Left cardiac atrium (tissue), 4 donors: Measurements from ENCODE around the gene LAD1. TPM values are rescaled to one million over a fixed set of nuclear protein-coding genes. Genes with fewer than 3 reads are reported as not detected.

Experiments
- ATAC-seq, 2 donors: fragments of 200-7000 bp; cut with Tn5 transposase; one replicate each; pipeline ENCODE4 v1.9.1; 2020; ENCODE audit warnings: mild to moderate bottlenecking in 2 of 2, moderate library complexity in 2 of 2
- DNase-seq: peaks from one replicate; pipeline ENCODE4 v3.0.0-alpha.2; 2020
- intact Hi-C, 2 donors: fragments of 100-400 bp; cut with DNase I; formaldehyde crosslinking; loops; one replicate each; pipeline versions ENCODE4 v1.14.1 to v1.15.1; 2022 to 2023
- total RNA-seq, 2 donors: library from RNA; stranded (reverse); fragmentation: NEBNext Ultra II Directional; extraction: Animal tissue kit (Norgen Biotek cat#: 25700); gene quantifications; one replicate each; pipeline ENCODE4 v1.2.1, GENCODE V29; 2021
- donor health status: DM: no; HTN: yes; CAD: no.
- donor health status: DM: no; HTN: yes; CAD: no; lungs with severe emphysema.
- donor health status: DM: yes; HTN: yes; CAD: no.
- donor health status: Dilated cardiomyopathy.

Gene LAD1
- total RNA-seq, 2 donors from 2014 or later, result 1.3 to 1.4 TPM

- ATAC-seq (peak; percentile 3 to 9), DNase-seq (no peak)
- intact Hi-C loops, result no loop called here
Observed at GRCh38 chr1:201420608-201421002, 21.5 kb upstream of the LAD1 start.

- DNase-seq, result no peak
- ATAC-seq, result peak; percentile 51 to 54
- intact Hi-C loops, result no loop called here
Observed at GRCh38 chr1:201419746-201420607, 20.9 kb upstream of the LAD1 start.

GRCh38 chr1:201419256-201419655 lies 20.1 kb upstream of the LAD1 start:
- ATAC-seq (no peak), DNase-seq (no peak)
- intact Hi-C loops, result no loop called here

GRCh38 chr1:201418461-201418860 lies 19.3 kb upstream of the LAD1 start:
- intact Hi-C loops, result no loop called here

GRCh38 chr1:201414051-201414738 lies 15.1 kb upstream of the LAD1 start:
- no peak for DNase-seq
- intact Hi-C loops, result no loop called here
- no peak for ATAC-seq

More at GRCh38 chr1:201418461-201418860, 19.3 kb upstream of the LAD1 start:
- no peak for DNase-seq
- ATAC-seq, result no peak

GRCh38 chr1:201411292-201411691 lies 12.2 kb upstream of the LAD1 start:
- intact Hi-C loops, result no loop called here
- DNase-seq (no peak), ATAC-seq (no peak)

GRCh38 chr1:201409440-201409839 lies 10.3 kb upstream of the LAD1 start:
- no peak for DNase-seq
- intact Hi-C loops, result loop anchor here in 1 of 2 donors (5.0 kb wide), 2 partner anchors 62 to 157 kb away; no protein-coding TSS in a partner anchor
- peak; percentile 39 to 51 for ATAC-seq

GRCh38 chr1:201408834-201409200 lies 9.7 kb upstream of the LAD1 start:
- DNase-seq (no peak), ATAC-seq (no peak)
- intact Hi-C loops, result loop anchor here in 1 of 2 donors (5.0 kb wide), 2 partner anchors 62 to 157 kb away; no protein-coding TSS in a partner anchor

GRCh38 chr1:201408176-201408833 lies 9.2 kb upstream of the LAD1 start:
- DNase-seq (peak; percentile 80), ATAC-seq (peak; percentile 79 to 88)
- intact Hi-C loops, result loop anchor here in 1 of 2 donors (5.0 kb wide), 2 partner anchors 61 to 156 kb away; no protein-coding TSS in a partner anchor

GRCh38 chr1:201406831-201407406 lies 7.8 kb upstream of the LAD1 start:
- intact Hi-C loops, result loop anchor here in 1 of 2 donors (5.0 kb wide), 2 partner anchors 60 to 155 kb away; no protein-coding TSS in a partner anchor
- DNase-seq, result no peak
- no peak for ATAC-seq

- intact Hi-C loops, result loop anchor here in 1 of 2 donors (5.0 kb wide), 2 partner anchors 58 to 153 kb away; no protein-coding TSS in a partner anchor
Observed at GRCh38 chr1:201405484-201405831, 6.3 kb upstream of the LAD1 start.

GRCh38 chr1:201404722-201405483 lies 5.8 kb upstream of the LAD1 start:
- no peak for ATAC-seq
- no peak for DNase-seq
- intact Hi-C loops, result loop anchor here in 1 of 2 donors (5.0 kb wide), 2 partner anchors 58 to 153 kb away; no protein-coding TSS in a partner anchor

More at GRCh38 chr1:201405484-201405831, 6.3 kb upstream of the LAD1 start:
- DNase-seq (no peak), ATAC-seq (no peak)

- no peak for ATAC-seq
- DNase-seq, result no peak
- intact Hi-C loops, result no loop called here
Observed at GRCh38 chr1:201404055-201404454, 4.9 kb upstream of the LAD1 start.

GRCh38 chr1:201403359-201403758 lies 4.2 kb upstream of the LAD1 start:
- DNase-seq, result no peak
- intact Hi-C loops, result no loop called here
- no peak for ATAC-seq

- DNase-seq, result no peak
- intact Hi-C loops, result no loop called here
- ATAC-seq, result peak in 1 of 2 donors; percentile 15
Observed at GRCh38 chr1:201401700-201402099, 2.6 kb upstream of the LAD1 start.

GRCh38 chr1:201400852-201401230 lies 1.7 kb upstream of the LAD1 start:
- DNase-seq, result no peak
- intact Hi-C loops, result no loop called here
- ATAC-seq, result peak; percentile 17 to 35

- DNase-seq, result no peak
- intact Hi-C loops, result no loop called here
- no peak for ATAC-seq
Observed at GRCh38 chr1:201400212-201400851, 1.2 kb upstream of the LAD1 start.
